LNCaP clone FGC (cell line): ENCODE measurements around the gene SMG7.

ENCODE experiments used
- DNase-seq: peaks from one replicate; pipeline ENCODE4 v3.0.0-alpha.2; 2011; ENCODE audit warnings: low read depth
- H3K4me3 ChIP-seq: 2 replicates; pipeline ENCODE4 v1.5.1; 2011; ENCODE audit warnings: mild to moderate bottlenecking, low read depth, low read length, control low read depth
- TF ChIP-seq, protein P1 (sequence below): IDR thresholded peaks from 2 replicates; pipeline ENCODE4 v1.5.1; 2012; ENCODE audit warnings: mild to moderate bottlenecking; ENCODE audit not compliant: control insufficient read depth, insufficient read depth; ENCODE audit errors: extremely low read depth

Gene SMG7

DNA sequence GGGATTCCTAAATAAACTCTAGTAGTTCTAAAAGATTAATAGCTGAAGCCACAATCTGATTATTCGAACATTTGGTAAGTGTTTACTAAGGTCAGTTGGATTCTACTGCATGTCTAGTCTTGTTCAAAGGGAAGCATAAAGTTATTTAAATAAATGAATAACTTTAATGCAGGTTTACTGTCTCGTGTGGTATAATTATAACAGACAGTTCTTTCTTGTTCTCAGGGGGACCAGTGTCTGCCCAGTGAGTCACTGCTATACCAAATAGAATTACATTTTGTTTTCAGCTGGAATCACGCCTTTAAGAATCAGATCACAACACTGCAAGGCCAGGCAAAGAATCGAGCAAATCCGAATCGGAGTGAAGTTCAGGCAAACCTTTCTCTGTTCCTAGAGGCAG lies 45.1 kb downstream of the SMG7 start:
- TF ChIP-seq, protein P1, sequence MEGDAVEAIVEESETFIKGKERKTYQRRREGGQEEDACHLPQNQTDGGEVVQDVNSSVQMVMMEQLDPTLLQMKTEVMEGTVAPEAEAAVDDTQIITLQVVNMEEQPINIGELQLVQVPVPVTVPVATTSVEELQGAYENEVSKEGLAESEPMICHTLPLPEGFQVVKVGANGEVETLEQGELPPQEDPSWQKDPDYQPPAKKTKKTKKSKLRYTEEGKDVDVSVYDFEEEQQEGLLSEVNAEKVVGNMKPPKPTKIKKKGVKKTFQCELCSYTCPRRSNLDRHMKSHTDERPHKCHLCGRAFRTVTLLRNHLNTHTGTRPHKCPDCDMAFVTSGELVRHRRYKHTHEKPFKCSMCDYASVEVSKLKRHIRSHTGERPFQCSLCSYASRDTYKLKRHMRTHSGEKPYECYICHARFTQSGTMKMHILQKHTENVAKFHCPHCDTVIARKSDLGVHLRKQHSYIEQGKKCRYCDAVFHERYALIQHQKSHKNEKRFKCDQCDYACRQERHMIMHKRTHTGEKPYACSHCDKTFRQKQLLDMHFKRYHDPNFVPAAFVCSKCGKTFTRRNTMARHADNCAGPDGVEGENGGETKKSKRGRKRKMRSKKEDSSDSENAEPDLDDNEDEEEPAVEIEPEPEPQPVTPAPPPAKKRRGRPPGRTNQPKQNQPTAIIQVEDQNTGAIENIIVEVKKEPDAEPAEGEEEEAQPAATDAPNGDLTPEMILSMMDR: no peak
- no peak overlapping the region for H3K4me3 ChIP-seq
- no peak for DNase-seq

DNA sequence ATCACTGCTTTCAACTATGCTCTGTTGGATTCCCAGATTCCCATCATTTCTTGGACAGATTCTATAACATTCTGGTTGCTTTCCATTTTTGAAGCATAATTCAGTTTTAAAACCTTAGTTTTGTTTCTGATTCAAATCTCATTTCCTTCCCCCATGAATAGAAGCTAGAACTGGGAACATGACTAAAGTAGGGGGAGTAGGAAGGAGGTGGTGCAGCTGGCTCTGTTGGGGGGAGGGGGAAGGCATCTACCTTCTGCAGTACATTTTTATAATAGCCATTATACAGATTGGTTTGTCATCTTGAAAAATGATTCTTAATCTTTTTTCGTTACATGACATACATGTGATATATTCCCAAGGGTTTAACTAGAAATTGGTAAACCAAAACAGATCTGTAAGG lies 48.1 kb downstream of the SMG7 start:
- TF ChIP-seq, protein P1: no peak
- no peak overlapping the region for H3K4me3 ChIP-seq
- DNase-seq: no peak

DNA sequence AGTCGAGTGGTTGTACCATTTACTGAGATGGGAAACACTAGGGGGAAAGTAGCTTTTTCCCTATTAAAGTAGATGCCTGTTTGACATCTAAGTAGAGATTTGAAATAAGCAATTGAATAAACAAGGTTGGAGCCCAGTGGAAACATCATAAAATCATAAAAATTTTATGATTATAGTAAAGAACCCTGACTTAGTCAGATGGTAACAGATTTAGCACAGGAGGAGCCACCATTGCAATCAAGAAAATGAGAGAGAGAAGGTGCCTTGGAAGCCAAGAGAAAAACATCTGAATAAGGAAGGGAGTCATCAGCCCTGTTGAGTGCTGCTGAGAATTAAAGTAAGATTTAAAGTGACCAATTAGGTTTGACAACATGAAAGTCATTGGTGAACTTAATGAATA lies 49.8 kb downstream of the SMG7 start:
- DNase-seq: no peak
- TF ChIP-seq, protein P1: no peak
- no peak overlapping the region for H3K4me3 ChIP-seq

DNA sequence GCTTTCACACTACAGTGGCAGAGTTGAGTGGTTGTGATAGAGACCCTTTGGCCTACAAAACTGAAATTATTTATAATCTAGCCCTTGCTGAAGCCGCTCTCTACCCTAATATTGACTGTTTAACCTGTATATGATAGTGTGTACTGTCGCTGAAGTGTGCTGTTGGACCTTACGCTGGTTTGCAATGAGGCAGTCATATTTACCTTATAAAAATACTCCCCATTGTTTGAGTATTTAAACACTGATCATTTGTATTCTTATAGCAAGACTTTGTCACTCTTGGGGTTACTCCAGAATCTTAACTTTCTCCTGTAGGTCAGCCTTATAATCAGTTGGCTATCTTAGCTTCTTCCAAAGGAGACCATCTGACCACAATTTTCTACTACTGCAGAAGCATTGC lies 56.3 kb downstream of the SMG7 start:
- DNase-seq: peak; percentile 63
- TF ChIP-seq, protein P1: no peak
- no peak overlapping the region for H3K4me3 ChIP-seq

DNA sequence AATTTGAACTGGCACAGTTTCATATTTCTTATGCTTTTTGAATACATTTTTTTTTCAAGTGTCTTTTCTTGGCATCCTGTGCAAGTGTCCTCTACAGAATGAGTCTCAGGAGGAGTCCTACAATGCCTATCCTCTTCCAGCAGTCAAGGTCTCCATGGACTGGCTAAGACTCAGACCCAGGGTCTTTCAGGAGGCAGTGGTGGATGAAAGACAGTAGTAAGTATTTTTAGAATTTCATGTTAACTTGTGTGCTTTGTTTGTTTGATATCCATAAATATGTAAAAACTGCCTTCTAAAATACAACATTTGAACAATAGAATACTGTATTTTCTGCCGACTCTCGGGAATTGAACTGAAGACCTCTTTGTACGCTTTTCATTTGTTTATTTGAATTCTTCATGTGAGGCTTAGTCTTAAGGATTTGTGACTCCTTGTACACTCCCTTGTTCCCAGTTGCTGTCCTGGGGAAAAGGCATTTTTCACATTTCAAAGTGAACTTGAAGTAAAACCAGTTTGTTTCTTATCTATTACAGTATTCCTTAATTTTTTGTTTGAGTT lies 61.4 kb downstream of the SMG7 start:
- no peak for DNase-seq
- TF ChIP-seq, protein P1: no peak
- no peak overlapping the region for H3K4me3 ChIP-seq

DNA sequence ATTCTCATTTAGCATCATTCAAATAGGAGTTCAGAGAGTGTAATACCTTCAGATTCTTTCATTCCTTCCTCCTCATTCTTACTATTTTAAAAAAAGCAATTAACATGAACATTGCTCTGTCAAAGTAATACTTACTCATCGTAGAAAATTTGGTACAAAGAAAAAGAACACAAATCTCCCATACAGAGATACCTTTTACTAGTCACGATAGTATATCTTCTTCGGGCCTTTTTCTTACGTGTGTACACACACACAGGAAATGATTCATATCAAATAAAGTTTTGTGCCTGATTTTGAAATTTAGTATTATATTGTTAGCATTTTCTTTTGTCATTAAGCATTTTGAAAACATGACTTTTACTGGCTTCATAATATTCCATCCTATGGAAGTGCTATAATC lies 65.1 kb downstream of the SMG7 start:
- DNase-seq: no peak
- TF ChIP-seq, protein P1: no peak
- H3K4me3 ChIP-seq: no peak overlapping the region

DNA sequence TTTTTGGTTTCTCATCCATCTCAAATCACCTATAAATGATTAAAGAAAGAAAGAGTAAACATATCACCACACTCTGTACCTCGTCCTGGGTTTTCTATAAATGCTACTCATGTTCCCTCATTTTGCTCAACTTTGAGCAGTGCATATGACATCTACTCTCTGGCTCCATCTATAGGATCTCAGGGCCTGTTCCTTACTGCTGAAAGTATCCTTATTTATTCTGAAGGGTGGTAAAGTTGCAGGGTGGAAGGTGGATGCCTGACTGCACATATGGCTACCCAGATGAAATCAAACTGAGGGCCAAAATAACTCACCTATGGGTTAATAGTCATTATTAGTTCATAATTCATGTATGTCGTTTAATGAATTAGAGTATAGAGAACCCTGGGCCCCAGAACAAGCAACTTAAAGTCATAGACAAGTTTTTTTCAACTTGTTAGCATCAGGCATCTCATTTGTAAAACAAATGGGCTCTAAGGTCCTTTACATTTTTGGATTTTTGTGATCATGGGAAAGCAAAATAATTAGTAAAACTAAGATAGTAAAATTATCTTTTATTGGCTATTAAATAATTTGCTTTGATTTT lies 71.4 kb downstream of the SMG7 start:
- TF ChIP-seq, protein P1: peak; percentile 85
- H3K4me3 ChIP-seq: no peak overlapping the region
- DNase-seq: no peak
